Astrocyte of the cerebellum (primary cell): ENCODE data around the gene NKD2.

Experiments used
- DNase-seq: peaks from one replicate; pipeline ENCODE4 v3.0.0-alpha.2; 2011; ENCODE audit warnings: low read depth
- H3K4me3 ChIP-seq: 2 replicates; pipeline ENCODE4 v1.5.1; 2011; ENCODE audit warnings: mild to moderate bottlenecking, low read depth, low read length, moderate library complexity
- in situ Hi-C: cut with HindIII; loops from 2 replicates; pipeline ENCODE4 v1.10.0; 2017; ENCODE audit warnings: low sequenced_read_pairs
- TF ChIP-seq, protein P1 (sequence below): IDR thresholded peaks from 2 replicates; pipeline ENCODE4 v1.5.1; 2012; ENCODE audit warnings: low read length, low read depth, moderate library complexity, mild to moderate bottlenecking; ENCODE audit errors: missing control alignments

NKD2 gene

GRCh38 chr5:1015507-1015906 is 6.9 kb downstream of the NKD2 start:
- in situ Hi-C loops = no loop called here
- TF ChIP-seq, protein P1, sequence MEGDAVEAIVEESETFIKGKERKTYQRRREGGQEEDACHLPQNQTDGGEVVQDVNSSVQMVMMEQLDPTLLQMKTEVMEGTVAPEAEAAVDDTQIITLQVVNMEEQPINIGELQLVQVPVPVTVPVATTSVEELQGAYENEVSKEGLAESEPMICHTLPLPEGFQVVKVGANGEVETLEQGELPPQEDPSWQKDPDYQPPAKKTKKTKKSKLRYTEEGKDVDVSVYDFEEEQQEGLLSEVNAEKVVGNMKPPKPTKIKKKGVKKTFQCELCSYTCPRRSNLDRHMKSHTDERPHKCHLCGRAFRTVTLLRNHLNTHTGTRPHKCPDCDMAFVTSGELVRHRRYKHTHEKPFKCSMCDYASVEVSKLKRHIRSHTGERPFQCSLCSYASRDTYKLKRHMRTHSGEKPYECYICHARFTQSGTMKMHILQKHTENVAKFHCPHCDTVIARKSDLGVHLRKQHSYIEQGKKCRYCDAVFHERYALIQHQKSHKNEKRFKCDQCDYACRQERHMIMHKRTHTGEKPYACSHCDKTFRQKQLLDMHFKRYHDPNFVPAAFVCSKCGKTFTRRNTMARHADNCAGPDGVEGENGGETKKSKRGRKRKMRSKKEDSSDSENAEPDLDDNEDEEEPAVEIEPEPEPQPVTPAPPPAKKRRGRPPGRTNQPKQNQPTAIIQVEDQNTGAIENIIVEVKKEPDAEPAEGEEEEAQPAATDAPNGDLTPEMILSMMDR = no peak
- DNase-seq = no peak
- no peak overlapping the region for H3K4me3 ChIP-seq

DNA sequence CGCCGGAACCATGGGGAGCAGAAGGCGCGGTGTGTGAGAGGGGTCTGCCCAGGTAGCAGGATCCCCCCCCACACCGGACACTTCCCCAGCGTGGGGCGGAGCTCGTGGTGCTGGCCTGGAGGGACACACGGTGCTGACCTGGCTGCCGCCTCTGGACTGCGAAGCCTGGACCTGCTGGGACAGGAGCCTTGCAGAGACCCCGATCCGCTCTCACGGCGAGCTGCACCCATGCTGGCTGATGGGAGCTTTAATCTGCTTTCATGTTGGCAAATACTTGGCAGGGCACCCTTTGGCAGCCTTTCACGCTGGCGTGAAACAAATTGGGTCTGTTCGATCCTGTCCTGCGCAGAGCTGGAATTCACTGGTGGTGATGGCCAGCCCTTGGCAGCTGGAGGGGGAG is 7.4 kb downstream of the NKD2 start:
- in situ Hi-C loops = no loop called here
- no peak for DNase-seq
- TF ChIP-seq, protein P1 = no peak
- H3K4me3 ChIP-seq = no peak overlapping the region

DNA sequence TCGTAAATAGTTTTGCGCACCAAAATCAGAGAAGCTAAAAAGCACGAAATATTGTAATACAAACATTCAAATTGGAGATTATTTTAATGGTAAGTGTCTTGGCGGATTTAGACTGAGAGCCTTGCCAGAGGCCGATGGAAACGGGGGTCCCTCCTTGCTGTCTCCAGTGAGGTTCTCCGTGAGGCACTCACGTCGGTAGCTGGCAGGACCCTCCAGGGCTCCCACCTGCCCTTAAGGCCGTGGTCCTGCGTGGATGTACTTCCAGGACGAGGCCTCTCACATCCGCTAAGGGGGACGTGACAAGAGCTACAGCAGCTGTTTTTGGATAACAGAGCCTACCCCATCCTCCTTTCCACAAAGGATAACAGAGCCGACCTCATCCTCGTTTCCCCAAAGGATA is 7.9 kb downstream of the NKD2 start:
- TF ChIP-seq, protein P1 = no peak
- in situ Hi-C loops = no loop called here
- no peak for DNase-seq

GRCh38 chr5:1017056-1017455 is 8.5 kb downstream of the NKD2 start:
- in situ Hi-C loops = no loop called here
- H3K4me3 ChIP-seq = no peak overlapping the region
- TF ChIP-seq, protein P1 = no peak
- no peak for DNase-seq

More for the DNA sequence above, 7.9 kb downstream of the NKD2 start:
- no peak overlapping the region for H3K4me3 ChIP-seq

- no peak for DNase-seq
- TF ChIP-seq, protein P1 = no peak
- H3K4me3 ChIP-seq = no peak overlapping the region
- in situ Hi-C loops = no loop called here
Observed at GRCh38 chr5:1017691-1018455, 9.3 kb downstream of the NKD2 start.

- TF ChIP-seq, protein P1 = no peak
- DNase-seq = no peak
- in situ Hi-C loops = no loop called here
- no peak overlapping the region for H3K4me3 ChIP-seq
Observed at GRCh38 chr5:1018596-1018995, 10.0 kb downstream of the NKD2 start.
